Germinal center (tissue), 1 donor: ENCODE measurements around the gene ELANE.

Experiments used
- DNase-seq: peaks from one replicate; pipeline ENCODE4 v3.0.0; 2012; ENCODE audit warnings: mixed read lengths, low spot score

The ELANE gene

DNA sequence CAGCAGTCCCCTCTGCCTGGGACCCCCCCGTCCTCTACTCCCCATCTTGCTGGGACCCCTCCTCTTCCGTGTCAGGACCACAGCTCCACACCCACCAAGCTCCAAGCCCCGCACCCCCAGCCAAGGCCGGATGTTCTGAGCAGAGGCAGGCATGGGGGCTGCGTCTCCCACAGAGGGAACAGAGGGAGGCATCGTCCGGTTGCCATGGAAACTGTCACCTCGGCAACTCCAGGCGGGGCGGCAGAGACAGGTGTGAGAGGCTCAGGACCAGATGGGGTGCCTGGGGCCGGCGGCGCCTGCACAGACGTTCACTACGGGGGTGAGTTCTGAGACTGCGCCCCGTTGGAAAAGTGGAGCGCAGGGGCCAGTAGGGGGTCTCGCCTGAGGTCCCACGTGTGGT is 46.6 kb downstream of the ELANE start:
- DNase-seq = peak; percentile 58

DNA sequence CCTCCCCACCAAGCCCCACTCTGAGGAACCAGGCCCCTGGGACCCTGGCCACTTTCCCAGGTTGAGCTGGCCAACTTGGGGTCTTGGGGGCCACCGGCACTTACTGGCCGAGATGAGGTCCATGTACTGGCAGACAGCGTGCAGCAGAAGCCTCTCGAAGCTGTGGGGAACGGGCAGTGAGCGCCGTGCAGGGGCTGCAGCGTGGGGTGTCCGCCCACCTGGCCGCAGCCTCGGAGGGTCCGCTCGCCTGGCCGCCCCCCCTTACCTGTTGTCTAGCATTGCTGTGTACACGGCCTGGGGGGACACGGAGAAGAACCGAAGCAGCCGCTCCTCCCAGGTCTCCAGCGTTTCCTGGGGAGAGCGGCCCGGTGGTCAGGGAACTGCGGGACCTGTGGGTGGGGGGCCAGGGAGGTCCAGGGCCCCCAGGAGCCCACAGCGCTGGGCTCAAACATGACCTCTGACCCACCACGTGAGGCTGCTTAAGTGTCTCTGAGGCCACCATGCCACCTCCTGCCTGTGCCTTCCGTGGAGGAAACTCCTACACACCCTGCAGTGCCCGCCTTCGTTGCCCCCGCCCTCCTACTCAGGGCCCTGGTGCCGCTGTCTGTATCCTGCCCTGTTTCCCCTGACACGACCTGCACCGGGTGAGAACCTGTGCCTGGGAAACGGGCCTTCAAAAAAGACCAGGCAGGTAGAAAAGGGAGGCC is 47.4 kb downstream of the ELANE start:
- no peak for DNase-seq

DNA sequence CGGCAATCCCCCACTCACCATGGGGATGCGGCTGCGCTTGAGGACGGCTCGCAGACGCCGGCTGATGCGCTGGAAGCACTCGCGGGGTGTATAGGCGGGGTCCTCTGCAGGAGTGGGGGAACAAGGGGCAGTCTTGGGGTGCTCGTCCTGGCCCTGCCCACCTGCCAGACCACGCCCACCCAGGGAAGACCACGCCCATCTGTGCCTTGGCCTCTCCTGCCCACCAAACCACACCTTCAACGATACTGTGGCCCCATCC is 47.9 kb downstream of the ELANE start:
- no peak for DNase-seq

DNA sequence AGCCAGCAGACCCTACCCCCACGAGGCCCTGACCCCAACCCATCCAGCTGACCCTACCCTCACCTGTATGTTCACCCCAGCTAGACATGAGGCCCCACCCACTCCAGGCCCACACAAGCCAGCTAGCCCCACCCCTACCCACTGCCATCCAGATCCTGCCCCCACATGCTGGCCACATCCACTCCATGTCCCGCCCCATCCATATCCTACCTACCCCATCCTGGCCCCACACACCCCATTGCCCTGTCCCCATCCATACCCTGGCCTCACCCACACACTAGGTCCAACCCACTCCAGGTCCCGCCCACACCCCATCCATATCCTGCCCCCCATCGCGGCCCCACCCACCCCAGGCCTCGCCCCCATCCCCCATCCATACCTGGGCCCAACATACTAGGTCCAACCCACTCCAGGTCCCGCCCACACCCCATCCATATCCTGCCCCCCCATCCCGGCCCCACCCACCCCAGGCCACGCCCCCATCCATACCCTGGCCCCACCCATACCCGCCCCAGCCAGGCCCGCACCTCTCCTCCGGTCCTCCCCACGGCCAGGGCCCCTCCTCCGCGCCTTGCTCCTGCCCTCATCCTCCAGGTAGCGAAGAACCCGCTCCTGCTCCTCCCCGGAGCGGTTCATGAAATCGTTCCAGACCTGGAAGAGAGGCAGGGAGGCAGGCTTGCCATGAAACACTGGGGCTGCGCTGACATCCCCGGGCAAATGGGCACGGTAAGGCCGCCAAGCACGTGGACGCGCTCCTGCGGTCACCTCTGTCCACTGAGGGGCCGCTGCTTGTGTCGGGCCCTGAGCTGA is 48.4 kb downstream of the ELANE start:
- DNase-seq = peak; percentile 47

DNA sequence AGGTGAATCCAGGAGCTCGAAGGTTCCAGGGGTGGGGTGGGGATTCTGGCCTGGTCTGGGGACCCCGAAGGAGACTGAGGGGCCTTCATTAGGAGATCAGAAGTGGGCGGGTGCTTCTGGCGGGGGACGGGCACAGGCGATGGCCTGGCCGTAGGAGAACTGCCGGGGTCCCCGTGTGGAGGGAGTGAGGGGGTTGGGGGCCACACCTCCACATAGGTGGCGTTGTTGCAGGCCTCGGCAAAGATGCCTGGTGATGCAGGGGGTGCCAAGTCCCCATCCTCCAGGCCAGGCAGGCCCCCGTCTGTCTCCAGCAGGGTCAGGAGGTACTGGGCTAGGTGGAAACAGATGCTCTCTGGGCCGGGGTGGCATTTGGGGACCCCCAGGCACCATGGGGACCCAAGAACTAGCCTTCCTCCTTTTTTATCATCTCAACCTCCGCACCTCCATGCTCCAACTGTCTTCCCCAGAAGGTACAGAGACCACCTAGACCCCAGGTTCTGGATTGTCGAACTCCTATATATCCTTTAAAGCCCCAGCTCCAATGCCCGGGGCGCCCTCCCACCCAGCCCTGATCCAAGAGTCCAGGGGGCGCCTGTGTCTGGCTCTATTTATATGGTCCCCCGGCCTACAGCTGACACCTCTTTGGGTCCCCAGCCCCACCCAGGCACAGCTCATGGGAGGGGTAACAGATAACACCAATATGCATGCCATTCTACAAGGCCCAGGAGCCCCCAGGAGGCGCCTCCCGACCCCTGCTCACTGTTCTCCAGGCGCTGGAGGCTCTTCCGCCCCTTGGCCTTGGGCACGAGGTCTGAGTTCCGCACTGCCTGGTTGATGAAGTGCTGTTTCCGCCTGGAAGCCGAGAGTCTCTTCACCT is 49.4 kb downstream of the ELANE start:
- DNase-seq = no peak

DNA sequence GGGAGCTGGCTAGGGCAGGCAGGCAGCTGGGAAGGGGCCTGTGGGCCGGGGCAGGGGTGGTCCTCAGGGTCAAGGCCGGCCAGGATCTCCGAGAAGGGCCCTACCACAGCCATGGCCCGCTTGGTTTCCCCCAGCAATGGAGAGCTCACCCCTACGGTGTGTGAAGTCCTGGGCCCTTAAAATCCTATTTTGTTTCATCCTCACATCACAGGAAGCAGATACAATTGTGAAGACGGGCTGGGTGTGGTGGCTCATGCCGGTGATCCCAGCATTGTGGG is 49.9 kb downstream of the ELANE start:
- DNase-seq = no peak

DNA sequence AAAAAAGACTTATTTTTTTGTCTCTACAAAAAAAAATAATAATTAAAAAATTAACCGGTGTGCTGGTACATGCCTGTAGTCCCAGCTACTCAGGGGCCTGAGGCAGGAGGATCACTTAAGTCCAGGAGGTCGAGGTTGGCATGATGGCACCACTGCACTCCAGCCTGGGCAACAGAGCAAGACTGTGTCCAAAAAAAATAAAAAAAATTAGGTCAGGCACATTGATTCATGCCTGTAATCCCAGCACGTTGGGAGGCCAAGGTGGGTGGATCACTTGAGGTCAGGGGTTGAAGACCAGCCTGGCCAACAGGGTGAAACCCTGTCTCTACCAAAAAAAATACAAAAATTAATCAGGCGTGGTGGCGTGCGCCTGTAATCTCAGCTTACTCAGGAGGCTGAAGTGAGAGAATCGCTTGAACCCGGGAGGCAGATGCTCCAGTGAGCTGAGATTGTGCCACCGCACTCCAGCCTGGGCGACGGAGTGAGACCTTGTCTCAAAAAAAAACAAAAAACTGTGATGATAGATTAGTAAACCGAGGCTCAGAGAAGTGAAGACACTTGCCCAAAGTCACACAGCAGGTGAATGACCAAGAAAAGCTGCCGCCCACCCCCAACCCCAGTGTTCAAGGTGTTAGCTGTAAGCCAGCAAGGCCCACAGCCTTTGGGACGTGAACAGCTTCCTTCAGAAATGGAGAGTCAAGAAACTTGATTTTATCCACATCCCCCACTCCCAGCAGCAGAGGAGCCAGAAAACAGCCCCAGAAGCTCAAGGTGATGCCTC is 50.5 kb downstream of the ELANE start:
- DNase-seq = no peak

DNA sequence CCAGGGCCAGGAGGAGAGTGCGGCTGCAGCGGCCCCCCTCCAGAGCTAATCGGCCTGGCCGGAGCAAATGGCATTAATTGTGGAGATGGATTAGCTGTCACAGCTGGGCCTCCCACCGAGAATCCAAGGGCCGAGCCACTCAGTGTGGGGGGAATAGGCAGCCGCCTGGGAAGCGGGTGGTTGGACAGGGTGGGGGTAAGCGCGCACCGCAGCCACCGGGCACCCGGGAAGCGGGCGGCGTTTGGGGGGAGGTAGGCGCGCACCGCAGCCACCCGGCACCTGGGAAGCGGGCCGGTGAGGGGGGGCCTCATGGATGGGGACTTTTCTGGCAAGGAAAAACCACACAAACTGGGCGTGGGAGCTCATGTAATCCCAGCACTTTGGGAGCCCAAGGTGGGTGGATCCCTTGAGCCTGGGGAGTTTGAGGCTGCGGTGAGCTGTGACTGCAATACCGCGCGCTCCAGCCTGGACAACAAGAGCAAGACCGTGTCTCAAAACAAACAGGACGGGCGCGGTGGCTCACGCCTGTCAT is 51.2 kb downstream of the ELANE start:
- no peak for DNase-seq

DNA sequence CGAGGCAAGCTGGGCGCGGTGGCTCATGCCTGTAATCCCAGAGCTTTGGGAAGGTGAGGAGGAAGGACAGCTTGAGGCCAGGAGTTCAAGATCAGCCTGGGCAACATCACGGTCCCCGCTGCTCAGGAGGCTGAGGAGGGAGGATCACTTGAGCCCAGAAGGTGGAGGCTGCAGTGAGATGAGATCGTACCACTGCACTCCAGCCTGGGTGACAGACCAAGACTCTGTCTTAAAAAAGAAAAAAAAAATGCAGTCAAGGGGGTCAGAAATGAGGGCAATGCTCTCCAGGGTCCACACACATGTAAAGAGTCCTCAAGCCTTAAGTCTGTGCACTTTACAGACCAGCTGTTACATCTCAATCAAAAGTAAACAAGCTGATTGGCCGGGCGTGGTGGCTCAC is 52.4 kb downstream of the ELANE start:
- no peak for DNase-seq
